Thyroid gland (tissue), 4 donors: Measurements from ENCODE around the gene MVB12B.

Experiments used
- CTCF ChIP-seq, 6 experiments: fragments of 200-600 bp in 3 of 6; fragments of 450-650 bp in 3 of 6; sonication (generic) in 3 of 6; IDR thresholded peaks; one replicate each; pipeline ENCODE4 v1.5.1; 2016 to 2019; ENCODE audit warnings: antibody characterized with exemption in 6 of 6, mild to moderate bottlenecking in 2 of 6, inconsistent platforms in 1 of 6, moderate library complexity in 1 of 6
- POLR2A ChIP-seq, 2 donors: fragments of 450-650 bp; IDR thresholded peaks; one replicate each; pipeline ENCODE4 v1.6.1; 2017; ENCODE audit warnings: antibody characterized with exemption in 2 of 2, mild to moderate bottlenecking in 2 of 2, moderate library complexity in 1 of 2

- TF ChIP-seq CTCF (IDR thresholded peaks at IDR 0.05) (no peak), POLR2A (IDR thresholded peaks at IDR 0.05) (no peak)
Observed at GRCh38 chr9:126410229-126410628, 83.6 kb downstream of the MVB12B start.
